Measurements from ENCODE around the gene LSM5.

- TF ChIP-seq CTCF (IDR thresholded peaks at IDR 0.05; ENCODE audit: insufficient read depth, low read length, poor library complexity, severe bottlenecking) (peak; percentile 86), EZH2phosphoT487 (conservative IDR thresholded peaks at IDR 0.05; ENCODE audit: low read length) (no peak)
These were observed 10.5 kb downstream of the LSM5 start for GRCh38 chr7:32479574-32480200.

All from SU-DHL-6 (cell line).